HepG2 (cell line): ENCODE measurements around the gene ST7L. TPM values are rescaled to one million over a fixed set of nuclear protein-coding genes. Genes with fewer than 3 reads are reported as not detected.

ENCODE experiments used
- AGO2 ChIP-seq: fragments of 200-400 bp; formaldehyde crosslinking; optimal IDR thresholded peaks from 2 replicates; pipeline ENCODE3; 2017; ENCODE audit warnings: mild to moderate bottlenecking, low read depth, low read length, moderate library complexity
- ARHGAP35 ChIP-seq: sonication (generic); formaldehyde crosslinking; IDR thresholded peaks from 2 replicates; pipeline ENCODE4 v1.9.0; 2022; ENCODE audit warnings: mild to moderate bottlenecking, inconsistent platforms, moderate library complexity, missing genetic modification reagents, borderline replicate concordance
- ATF2 ChIP-seq: sonication (generic); formaldehyde crosslinking; IDR thresholded peaks from 2 replicates; pipeline ENCODE4 v1.4.0; 2020; ENCODE audit warnings: missing genetic modification reagents
- CAMTA2 ChIP-seq: sonication (generic); formaldehyde crosslinking; IDR thresholded peaks from 2 replicates; pipeline ENCODE4 v1.4.0; 2020; ENCODE audit warnings: mild to moderate bottlenecking, missing genetic modification reagents, borderline replicate concordance
- CCAR2 ChIP-seq: fragments of 200-400 bp; formaldehyde crosslinking; optimal IDR thresholded peaks from 2 replicates; pipeline ENCODE3; 2018; ENCODE audit warnings: low read depth, mild to moderate bottlenecking, low read length, moderate library complexity
- CHCHD3 ChIP-seq: sonication (generic); formaldehyde crosslinking; IDR thresholded peaks from 2 replicates; pipeline ENCODE4 v1.8.0; 2022; ENCODE audit warnings: mild to moderate bottlenecking, missing genetic modification reagents, moderate library complexity
- DBP ChIP-seq: sonication (generic); formaldehyde crosslinking; IDR thresholded peaks from 2 replicates; pipeline ENCODE4 v1.4.0; 2020; ENCODE audit warnings: missing genetic modification reagents; ENCODE audit errors: not compliant biosample characterization
- ESRRA ChIP-seq: sonication (generic); formaldehyde crosslinking; IDR thresholded peaks from 2 replicates; pipeline ENCODE4 v1.5.1; 2020; ENCODE audit warnings: mild to moderate bottlenecking, low read depth, missing genetic modification reagents
- HOMEZ ChIP-seq: IDR thresholded peaks from 2 replicates; pipeline ENCODE4 v1.6.1; 2016; ENCODE audit warnings: low read depth
- JARID2 ChIP-seq: sonication (generic); formaldehyde crosslinking; IDR thresholded peaks from 2 replicates; pipeline ENCODE4 v1.8.1; 2023; ENCODE audit warnings: missing genetic modification reagents, inconsistent platforms; ENCODE audit not compliant: insufficient replicate concordance
- KLF13 ChIP-seq: sonication (generic); formaldehyde crosslinking; IDR thresholded peaks from 2 replicates; pipeline ENCODE4 v1.4.0; 2020; ENCODE audit warnings: mild to moderate bottlenecking, missing genetic modification reagents
- NFKBIZ ChIP-seq: IDR thresholded peaks from 2 replicates; pipeline ENCODE4 v1.6.1; 2018; ENCODE audit warnings: missing genetic modification reagents, missing compliant biosample characterization
- SIX1 ChIP-seq: sonication (generic); formaldehyde crosslinking; IDR thresholded peaks from 2 replicates; pipeline ENCODE4 v1.4.0; 2020; ENCODE audit warnings: missing genetic modification reagents, borderline replicate concordance
- TSC22D2 ChIP-seq: sonication (generic); formaldehyde crosslinking; IDR thresholded peaks from 2 replicates; pipeline ENCODE4 v1.5.1; 2020; ENCODE audit warnings: missing genetic modification reagents, mild to moderate bottlenecking, borderline replicate concordance
- ZBTB44 ChIP-seq: sonication (generic); formaldehyde crosslinking; IDR thresholded peaks from 2 replicates; pipeline ENCODE4 v1.4.0; 2020; ENCODE audit warnings: missing genetic modification reagents
- ZNF12 ChIP-seq: sonication (generic); formaldehyde crosslinking; IDR thresholded peaks from 2 replicates; pipeline ENCODE4 v1.5.0; 2020; ENCODE audit warnings: missing genetic modification reagents
- ZNF225 ChIP-seq: sonication (generic); formaldehyde crosslinking; IDR thresholded peaks from 2 replicates; pipeline ENCODE4 v1.4.0; 2020; ENCODE audit warnings: mild to moderate bottlenecking, missing genetic modification reagents
- ZNF263 ChIP-seq: sonication (generic); formaldehyde crosslinking; IDR thresholded peaks from 2 replicates; pipeline ENCODE4 v1.4.0; 2020; ENCODE audit warnings: missing genetic modification reagents
- ZNF549 ChIP-seq: sonication (generic); formaldehyde crosslinking; IDR thresholded peaks from 2 replicates; pipeline ENCODE4 v1.5.0; 2020; ENCODE audit warnings: missing genetic modification reagents
- ZNF652 ChIP-seq: IDR thresholded peaks from 2 replicates; pipeline ENCODE4 v1.6.1; 2016; ENCODE audit warnings: low read depth, borderline replicate concordance
- polyA plus RNA-seq, 8 experiments: library from polyadenylated mRNA; depleted of rRNA in 3 of 8; stranded (reverse) in 7 of 8; unstranded in 1 of 8; fragments of >200 nt; fragmentation: Illumina TruSeq in 4 of 8; extraction: Trizol in 4 of 8; gene quantifications; 2 replicates each; pipeline versions ENCODE4 v1.2.1 to v1.2.3, GENCODE V29; 2011 to 2016; ENCODE audit warnings: low read depth in 4 of 8, missing spikeins in 1 of 8, mixed read lengths in 1 of 8; ENCODE audit not compliant: insufficient read depth in 1 of 8
- total RNA-seq, 5 experiments: library from RNA; depleted of rRNA; stranded (reverse); fragments of >200 nt; fragmentation: Illumina TruSeq; extraction: Trizol; gene quantifications; 2 replicates each; pipeline ENCODE4 v1.2.3, GENCODE V29; 2016; ENCODE audit warnings: low read depth in 1 of 5
- TF ChIP-seq, protein P1 (sequence below): sonication (generic); formaldehyde crosslinking; IDR thresholded peaks from 2 replicates; pipeline ENCODE4 v1.8.0; 2022; ENCODE audit warnings: mild to moderate bottlenecking, missing genetic modification reagents, moderate library complexity
- TF ChIP-seq, protein P2 (sequence below): sonication (generic); formaldehyde crosslinking; IDR thresholded peaks from 2 replicates; pipeline ENCODE4 v1.5.0; 2020; ENCODE audit warnings: mild to moderate bottlenecking, missing genetic modification reagents

ST7L gene
- total and polyA plus RNA-seq, 2 of the 13 experiments (the other 11 are each of a cell fraction or from before 2014, with no cell fraction given), result 8.6 to 19.9 TPM

GRCh38 chr1:112618721-112619517, at the start of gene ST7L (continued):
- TF ChIP-seq ATF2, result no peak
- TF ChIP-seq CHCHD3, result 0 out of 2 replicates have a peak, but pooled peaks have one; percentile 18
- TF ChIP-seq SIX1 (CRISPR knock-in tag), result no peak
- peak; percentile 34; the same call in 1 of the 2 replicates for TF ChIP-seq ZNF263 (CRISPR knock-in tag)
- TF ChIP-seq JARID2 (CRISPR knock-in tag), result no peak
- TF ChIP-seq ESRRA (CRISPR knock-in tag), result no peak; the same call in 1 of the 2 replicates
- peak; percentile 71; the same call in 1 of the 2 replicates for TF ChIP-seq ARHGAP35
- peak; percentile 76 for TF ChIP-seq ZNF225 (CRISPR knock-in tag)
- TF ChIP-seq NFKBIZ (CRISPR knock-in tag), result 0 out of 2 replicates have a peak, but pooled peaks have one; percentile 48
- no peak for TF ChIP-seq ZNF549 (CRISPR knock-in tag)
- no peak for TF ChIP-seq HOMEZ (CRISPR knock-in tag)
- TF ChIP-seq, protein P1, sequence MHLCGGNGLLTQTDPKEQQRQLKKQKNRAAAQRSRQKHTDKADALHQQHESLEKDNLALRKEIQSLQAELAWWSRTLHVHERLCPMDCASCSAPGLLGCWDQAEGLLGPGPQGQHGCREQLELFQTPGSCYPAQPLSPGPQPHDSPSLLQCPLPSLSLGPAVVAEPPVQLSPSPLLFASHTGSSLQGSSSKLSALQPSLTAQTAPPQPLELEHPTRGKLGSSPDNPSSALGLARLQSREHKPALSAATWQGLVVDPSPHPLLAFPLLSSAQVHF (CRISPR knock-in tag), result no peak
- TF ChIP-seq ZBTB44 (CRISPR knock-in tag), result no peak
- TF ChIP-seq, protein P2, sequence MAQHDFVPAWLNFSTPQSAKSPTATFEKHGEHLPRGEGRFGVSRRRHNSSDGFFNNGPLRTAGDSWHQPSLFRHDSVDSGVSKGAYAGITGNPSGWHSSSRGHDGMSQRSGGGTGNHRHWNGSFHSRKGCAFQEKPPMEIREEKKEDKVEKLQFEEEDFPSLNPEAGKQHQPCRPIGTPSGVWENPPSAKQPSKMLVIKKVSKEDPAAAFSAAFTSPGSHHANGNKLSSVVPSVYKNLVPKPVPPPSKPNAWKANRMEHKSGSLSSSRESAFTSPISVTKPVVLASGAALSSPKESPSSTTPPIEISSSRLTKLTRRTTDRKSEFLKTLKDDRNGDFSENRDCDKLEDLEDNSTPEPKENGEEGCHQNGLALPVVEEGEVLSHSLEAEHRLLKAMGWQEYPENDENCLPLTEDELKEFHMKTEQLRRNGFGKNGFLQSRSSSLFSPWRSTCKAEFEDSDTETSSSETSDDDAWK, result no peak
- TF ChIP-seq ZNF652 (CRISPR knock-in tag), result no peak
- no peak for TF ChIP-seq DBP (CRISPR knock-in tag)
- no peak for TF ChIP-seq ZNF12 (CRISPR knock-in tag)
- 0 out of 2 replicates have a peak, but pooled peaks have one; percentile 47 for TF ChIP-seq TSC22D2 (CRISPR knock-in tag)
- TF ChIP-seq KLF13 (CRISPR knock-in tag), result no peak
- TF ChIP-seq CCAR2, result no peak
- peak; percentile 76 for TF ChIP-seq AGO2
- TF ChIP-seq CAMTA2 (CRISPR knock-in tag), result no peak
